Tibial nerve (tissue), 4 donors: ENCODE results near the gene HDHD3.

Source experiments
- EP300 ChIP-seq, 2 donors: sonication (generic); formaldehyde crosslinking; IDR thresholded peaks; one replicate each; pipeline ENCODE4 v1.6.1; 2017; ENCODE audit warnings: antibody characterized with exemption in 2 of 2, mild to moderate bottlenecking in 1 of 2
- POLR2A ChIP-seq, 2 donors: fragments of 450-650 bp; IDR thresholded peaks; one replicate each; pipeline ENCODE4 v1.6.1; 2017; ENCODE audit warnings: antibody characterized with exemption in 2 of 2, mild to moderate bottlenecking in 2 of 2, moderate library complexity in 2 of 2
- TF ChIP-seq, protein P1 (sequence below), 5 experiments: fragments of 200-600 bp in 3 of 5; fragments of 450-650 bp in 2 of 5; sonication (generic) in 3 of 5; IDR thresholded peaks; one replicate each; pipeline ENCODE4 v1.5.1; 2016 to 2019; ENCODE audit warnings: antibody characterized with exemption in 5 of 5, mild to moderate bottlenecking in 3 of 5, moderate library complexity in 2 of 5

DNA sequence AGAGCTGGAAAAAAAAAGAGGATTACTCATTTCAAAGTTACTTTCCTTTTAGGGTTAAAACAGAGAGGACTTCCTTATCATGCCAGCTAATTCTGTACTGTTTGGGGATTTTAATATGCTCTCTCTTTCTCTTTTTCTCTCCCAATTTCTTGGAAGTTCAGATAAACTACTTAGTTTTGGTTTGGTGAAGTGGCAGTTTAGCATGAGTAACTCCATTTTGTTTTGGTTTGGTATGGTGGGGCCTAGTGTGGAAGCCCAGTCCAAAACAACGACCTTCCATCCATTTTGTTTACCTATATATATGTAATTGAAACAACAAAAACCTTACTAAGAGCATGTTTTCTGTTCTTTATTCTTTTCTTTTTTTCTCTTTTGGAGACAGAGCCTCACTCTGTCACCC, 31.1 kb downstream of the HDHD3 start:
- TF ChIP-seq, protein P1, sequence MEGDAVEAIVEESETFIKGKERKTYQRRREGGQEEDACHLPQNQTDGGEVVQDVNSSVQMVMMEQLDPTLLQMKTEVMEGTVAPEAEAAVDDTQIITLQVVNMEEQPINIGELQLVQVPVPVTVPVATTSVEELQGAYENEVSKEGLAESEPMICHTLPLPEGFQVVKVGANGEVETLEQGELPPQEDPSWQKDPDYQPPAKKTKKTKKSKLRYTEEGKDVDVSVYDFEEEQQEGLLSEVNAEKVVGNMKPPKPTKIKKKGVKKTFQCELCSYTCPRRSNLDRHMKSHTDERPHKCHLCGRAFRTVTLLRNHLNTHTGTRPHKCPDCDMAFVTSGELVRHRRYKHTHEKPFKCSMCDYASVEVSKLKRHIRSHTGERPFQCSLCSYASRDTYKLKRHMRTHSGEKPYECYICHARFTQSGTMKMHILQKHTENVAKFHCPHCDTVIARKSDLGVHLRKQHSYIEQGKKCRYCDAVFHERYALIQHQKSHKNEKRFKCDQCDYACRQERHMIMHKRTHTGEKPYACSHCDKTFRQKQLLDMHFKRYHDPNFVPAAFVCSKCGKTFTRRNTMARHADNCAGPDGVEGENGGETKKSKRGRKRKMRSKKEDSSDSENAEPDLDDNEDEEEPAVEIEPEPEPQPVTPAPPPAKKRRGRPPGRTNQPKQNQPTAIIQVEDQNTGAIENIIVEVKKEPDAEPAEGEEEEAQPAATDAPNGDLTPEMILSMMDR (IDR thresholded peaks at IDR 0.05) = no peak
- TF ChIP-seq EP300 (IDR thresholded peaks at IDR 0.05) = no peak
- TF ChIP-seq POLR2A (IDR thresholded peaks at IDR 0.05) = no peak
